GM10266 (cell line): ENCODE data around the gene DNAJC1.

Experiments
- DNase-seq: peaks from one replicate; pipeline ENCODE4 v3.0.0; 2012; ENCODE audit errors: extremely low spot score
- TF ChIP-seq, protein P1 (sequence below): IDR thresholded peaks from 2 replicates; pipeline ENCODE4 v1.5.1; 2012; ENCODE audit warnings: mild to moderate bottlenecking, low read depth; ENCODE audit not compliant: control insufficient read depth, insufficient read depth; ENCODE audit errors: missing control alignments

The DNAJC1 gene

GRCh38 chr10:21728618-21729017 is 274.9 kb downstream of the DNAJC1 start:
- DNase-seq, result no peak
- TF ChIP-seq, protein P1, sequence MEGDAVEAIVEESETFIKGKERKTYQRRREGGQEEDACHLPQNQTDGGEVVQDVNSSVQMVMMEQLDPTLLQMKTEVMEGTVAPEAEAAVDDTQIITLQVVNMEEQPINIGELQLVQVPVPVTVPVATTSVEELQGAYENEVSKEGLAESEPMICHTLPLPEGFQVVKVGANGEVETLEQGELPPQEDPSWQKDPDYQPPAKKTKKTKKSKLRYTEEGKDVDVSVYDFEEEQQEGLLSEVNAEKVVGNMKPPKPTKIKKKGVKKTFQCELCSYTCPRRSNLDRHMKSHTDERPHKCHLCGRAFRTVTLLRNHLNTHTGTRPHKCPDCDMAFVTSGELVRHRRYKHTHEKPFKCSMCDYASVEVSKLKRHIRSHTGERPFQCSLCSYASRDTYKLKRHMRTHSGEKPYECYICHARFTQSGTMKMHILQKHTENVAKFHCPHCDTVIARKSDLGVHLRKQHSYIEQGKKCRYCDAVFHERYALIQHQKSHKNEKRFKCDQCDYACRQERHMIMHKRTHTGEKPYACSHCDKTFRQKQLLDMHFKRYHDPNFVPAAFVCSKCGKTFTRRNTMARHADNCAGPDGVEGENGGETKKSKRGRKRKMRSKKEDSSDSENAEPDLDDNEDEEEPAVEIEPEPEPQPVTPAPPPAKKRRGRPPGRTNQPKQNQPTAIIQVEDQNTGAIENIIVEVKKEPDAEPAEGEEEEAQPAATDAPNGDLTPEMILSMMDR, result no peak

GRCh38 chr10:21727452-21728168 is 275.9 kb downstream of the DNAJC1 start:
- DNase-seq, result no peak
- TF ChIP-seq, protein P1, result no peak

GRCh38 chr10:21726601-21727225 is 276.8 kb downstream of the DNAJC1 start:
- DNase-seq, result no peak
- TF ChIP-seq, protein P1, result no peak

DNA sequence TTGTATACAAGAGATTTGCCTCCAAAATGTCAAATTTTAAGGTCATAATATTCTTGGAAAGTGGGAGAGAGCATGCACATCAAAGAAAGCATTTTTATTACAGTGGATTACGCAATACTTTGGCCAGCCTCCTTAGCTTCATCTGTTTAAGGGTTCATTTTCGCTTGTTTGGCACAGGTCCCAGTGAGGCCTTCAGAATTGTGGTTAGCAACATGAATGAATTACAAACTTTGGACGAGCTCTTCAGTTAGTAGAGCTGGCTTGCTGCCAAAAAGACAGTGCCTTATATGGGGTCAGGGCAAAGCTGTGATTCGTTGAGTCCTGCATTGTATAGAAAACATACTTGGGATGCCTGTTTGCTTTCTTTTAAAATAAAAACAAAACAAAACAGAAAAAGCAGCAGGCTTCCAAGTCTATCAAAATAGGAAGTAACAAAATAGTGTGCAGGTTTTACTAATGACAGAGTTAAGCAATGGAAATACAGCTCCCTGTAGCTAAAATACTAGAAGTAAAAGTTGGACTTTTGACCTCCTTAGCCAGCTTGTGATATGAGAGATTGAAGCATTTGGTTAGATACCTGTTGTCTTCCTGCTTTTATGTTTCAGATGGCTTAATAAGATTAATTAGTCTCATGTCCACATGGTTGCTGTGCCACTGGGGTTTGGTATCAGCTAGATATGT is 278.7 kb downstream of the DNAJC1 start:
- TF ChIP-seq, protein P1, result no peak
- peak; percentile 23 for DNase-seq

- TF ChIP-seq, protein P1, result no peak
- DNase-seq, result no peak
These were observed 279.4 kb downstream of the DNAJC1 start for GRCh38 chr10:21724020-21724589.

- TF ChIP-seq, protein P1, result no peak
- no peak for DNase-seq
These were observed 281.3 kb downstream of the DNAJC1 start for GRCh38 chr10:21722209-21722608.

- TF ChIP-seq, protein P1, result no peak
- no peak for DNase-seq
These were observed 282.4 kb downstream of the DNAJC1 start for GRCh38 chr10:21721000-21721665.
